H1 (cell line): ENCODE results near the gene NEDD1. TPM values are rescaled to one million over a fixed set of nuclear protein-coding genes. Genes with fewer than 3 reads are reported as not detected.

Source experiments
- CHD7 ChIP-seq: fragments of 300-600 bp; sonication (generic); IDR thresholded peaks from 2 replicates; pipeline ENCODE4 v1.7.1; 2012; ENCODE audit warnings: low read length, moderate library complexity, mild to moderate bottlenecking, inconsistent platforms; ENCODE audit not compliant: insufficient replicate concordance
- JUN ChIP-seq: IDR thresholded peaks from 2 replicates; pipeline ENCODE4 v1.6.1; 2011; ENCODE audit warnings: low read depth, mild to moderate bottlenecking, improper control_type of control experiment, low read length
- RXRA ChIP-seq: IDR thresholded peaks from 2 replicates; pipeline ENCODE4 v1.6.1; 2011; ENCODE audit warnings: low read depth, mild to moderate bottlenecking, low read length, moderate library complexity; ENCODE audit not compliant: insufficient read depth
- SP4 ChIP-seq: IDR thresholded peaks from 2 replicates; pipeline ENCODE4 v1.6.1; 2012; ENCODE audit warnings: low read length, inconsistent platforms
- SRF ChIP-seq: IDR thresholded peaks from 2 replicates; pipeline ENCODE4 v1.6.1; 2011; ENCODE audit warnings: mild to moderate bottlenecking, low read depth, low read length, moderate library complexity
- SUZ12 ChIP-seq: fragments of 200-600 bp; sonication (generic); IDR thresholded peaks from 2 replicates; pipeline ENCODE4 v1.6.1; 2012; ENCODE audit warnings: mild to moderate bottlenecking, inconsistent platforms, low read length, moderate library complexity, mixed read lengths
- polyA plus RNA-seq, 7 experiments: library from polyadenylated mRNA; depleted of rRNA in 3 of 7; stranded (reverse) in 5 of 7; unstranded in 2 of 7; fragments of >200 nt in 5 of 7; fragments of 200-250 nt in 2 of 7; gene quantifications; 1 replicate in 5 of 7; 2 replicates in 1 of 7; 4 replicates in 1 of 7; pipeline versions ENCODE4 v1.2.1 to v1.2.3, GENCODE V29; 2011 to 2013; ENCODE audit warnings: missing spikeins in 2 of 7, mixed read lengths in 2 of 7
- total RNA-seq: library from RNA; stranded (reverse); fragmentation: NEBNext Ultra II Directional; extraction: Animal tissue kit (Norgen Biotek cat#: 25700); gene quantifications from 2 replicates; pipeline ENCODE4 v1.2.1, GENCODE V29; 2021

NEDD1 gene
- total and polyA plus RNA-seq, 2 of the 8 experiments (the other 6 are each of a cell fraction or from before 2014, with no cell fraction given) = 9.0 to 26.6 TPM

- TF ChIP-seq CHD7 = no peak
- no peak for TF ChIP-seq JUN
- TF ChIP-seq SUZ12 = no peak
- TF ChIP-seq RXRA = no peak
- no peak for TF ChIP-seq SP4
- no peak for TF ChIP-seq SRF
- TF ChIP-seq, all 59 proteins: peak for 0
Measured at GRCh38 chr12:96858162-96858561, 48.9 kb upstream of the NEDD1 start (continued).
